H9 (cell line): ENCODE data around the gene TNRC6C. TPM values are rescaled to one million over a fixed set of nuclear protein-coding genes. Genes with fewer than 3 reads are reported as not detected.

Experiments
- DNase-seq: peaks from one replicate; pipeline ENCODE4 v3.0.0-alpha.2; 2017
- H2AFZ ChIP-seq: one replicate; pipeline ENCODE4 v1.6.1; 2013; ENCODE audit warnings: mild to moderate bottlenecking, low read length, control low read depth, moderate library complexity
- H2AK5ac ChIP-seq: 2 replicates; pipeline ENCODE4 v1.6.1; 2013; ENCODE audit warnings: low read length, control low read depth, mixed read lengths; ENCODE audit not compliant: insufficient read length
- H2BK120ac ChIP-seq: one replicate; pipeline ENCODE4 v1.6.1; 2013; ENCODE audit warnings: low read depth, mild to moderate bottlenecking, low read length, control low read depth, inconsistent platforms; ENCODE audit not compliant: poor library complexity, severe bottlenecking
- H2BK12ac ChIP-seq: 2 replicates; pipeline ENCODE4 v1.6.1; 2013; ENCODE audit warnings: low read length, control low read depth, mixed read lengths, low read depth; ENCODE audit not compliant: insufficient read length
- H2BK15ac ChIP-seq: 2 replicates; pipeline ENCODE4 v1.6.1; 2013; ENCODE audit warnings: low read depth, low read length, control low read depth
- H2BK20ac ChIP-seq: one replicate; pipeline ENCODE4 v1.6.1; 2013; ENCODE audit warnings: low read depth, mild to moderate bottlenecking, low read length, control low read depth, inconsistent platforms; ENCODE audit not compliant: poor library complexity, severe bottlenecking
- H2BK5ac ChIP-seq: 2 replicates; pipeline ENCODE4 v1.6.1; 2013; ENCODE audit warnings: low read length, control low read depth, mixed read lengths; ENCODE audit not compliant: insufficient read length
- H3K14ac ChIP-seq: 2 replicates; pipeline ENCODE4 v1.6.1; 2013; ENCODE audit warnings: low read length, control low read depth; ENCODE audit not compliant: insufficient read depth
- H3K18ac ChIP-seq: 2 replicates; pipeline ENCODE4 v1.6.1; 2013; ENCODE audit warnings: low read depth, mild to moderate bottlenecking, mixed read lengths, low read length, control low read depth; ENCODE audit not compliant: insufficient read length
- H3K23ac ChIP-seq: 2 replicates; pipeline ENCODE4 v1.6.1; 2013; ENCODE audit warnings: low read length, control low read depth, mixed read lengths, low read depth; ENCODE audit not compliant: insufficient read length
- H3K23me2 ChIP-seq: 2 replicates; pipeline ENCODE4 v1.6.1; 2013; ENCODE audit warnings: low read depth, mild to moderate bottlenecking, mixed read lengths, low read length, control low read depth; ENCODE audit not compliant: insufficient read length, poor library complexity, severe bottlenecking
- H3K27ac ChIP-seq: 2 replicates; pipeline ENCODE4 v1.5.1; 2013; ENCODE audit warnings: low read length, control low read depth, mixed read lengths, low read depth; ENCODE audit not compliant: insufficient read length
- H3K27me3 ChIP-seq: 2 replicates; pipeline ENCODE4 v1.6.1; 2013; ENCODE audit warnings: low read length, control low read depth, inconsistent platforms; ENCODE audit not compliant: insufficient read depth
- H3K4ac ChIP-seq: 2 replicates; pipeline ENCODE4 v1.6.1; 2013; ENCODE audit warnings: low read depth, mild to moderate bottlenecking, control low read depth, inconsistent platforms, low read length, moderate library complexity
- H3K4me1 ChIP-seq: 2 replicates; pipeline ENCODE4 v1.6.1; 2013; ENCODE audit warnings: low read length, control low read depth, inconsistent platforms; ENCODE audit not compliant: insufficient read depth
- H3K4me2 ChIP-seq: 2 replicates; pipeline ENCODE4 v1.6.1; 2013; ENCODE audit warnings: low read length, control low read depth, mixed read lengths; ENCODE audit not compliant: insufficient read length, insufficient read depth
- H3K56ac ChIP-seq: 2 replicates; pipeline ENCODE4 v1.6.1; 2013; ENCODE audit warnings: low read depth, mild to moderate bottlenecking, mixed read lengths, low read length, control low read depth; ENCODE audit not compliant: insufficient read length
- H3K79me1 ChIP-seq: 2 replicates; pipeline ENCODE4 v1.6.1; 2013; ENCODE audit warnings: low read depth, mild to moderate bottlenecking, moderate library complexity, low read length, control low read depth, inconsistent platforms; ENCODE audit not compliant: insufficient read depth, poor library complexity, severe bottlenecking
- H3K79me2 ChIP-seq: 2 replicates; pipeline ENCODE4 v1.6.1; 2013; ENCODE audit warnings: low read length, control low read depth, inconsistent platforms; ENCODE audit not compliant: insufficient read depth
- H3K9ac ChIP-seq: 2 replicates; pipeline ENCODE4 v1.6.1; 2013; ENCODE audit warnings: low read length, control low read depth, mixed read lengths; ENCODE audit not compliant: insufficient read length; ENCODE audit errors: extremely low read depth
- H3K9me3 ChIP-seq: one replicate; pipeline ENCODE4 v1.6.1; 2013; ENCODE audit warnings: low read depth, low read length, inconsistent platforms; ENCODE audit not compliant: control insufficient read depth
- H3T11ph ChIP-seq: one replicate; pipeline ENCODE4 v1.6.1; 2013; ENCODE audit warnings: mild to moderate bottlenecking, low read length, control low read depth, inconsistent platforms
- H4K20me1 ChIP-seq: one replicate; pipeline ENCODE4 v1.6.1; 2013; ENCODE audit not compliant: control insufficient read depth, insufficient read length, insufficient read depth
- H4K5ac ChIP-seq: 2 replicates; pipeline ENCODE4 v1.6.1; 2013; ENCODE audit warnings: low read depth, mild to moderate bottlenecking, mixed read lengths, low read length, control low read depth; ENCODE audit not compliant: insufficient read length
- H4K8ac ChIP-seq: replicated peaks from 2 replicates; pipeline ENCODE4 v1.6.1; 2013; ENCODE audit warnings: low read length, control low read depth, mixed read lengths, low read depth; ENCODE audit not compliant: insufficient read length
- H4K91ac ChIP-seq: 2 replicates; pipeline ENCODE4 v1.6.1; 2013; ENCODE audit warnings: low read depth, mild to moderate bottlenecking, moderate library complexity, mixed read lengths, low read length, control low read depth; ENCODE audit not compliant: insufficient read length
- H3K27ac Mint-ChIP-seq, 3 experiments: 2 replicates in 2 of 3; 3 replicates in 1 of 3; pipeline ENCODE4 v1.8.0; 2020 to 2021; ENCODE audit warnings: mixed read lengths in 3 of 3, mild to moderate bottlenecking in 1 of 3, moderate library complexity in 1 of 3
- H3K27me3 Mint-ChIP-seq: 2 replicates; pipeline ENCODE4 v1.8.0; 2021; ENCODE audit warnings: low read depth, mild to moderate bottlenecking, moderate library complexity, mixed read lengths
- H3K36me3 Mint-ChIP-seq, 3 experiments: 2 replicates in 2 of 3; 3 replicates in 1 of 3; pipeline ENCODE4 v1.8.0; 2020 to 2021; ENCODE audit warnings: low read depth in 3 of 3, mixed read lengths in 3 of 3; ENCODE audit not compliant: insufficient read depth in 1 of 3
- H3K4me1 Mint-ChIP-seq, 2 experiments: 2 replicates each; pipeline ENCODE4 v1.8.0; 2020; ENCODE audit warnings: mixed read lengths in 2 of 2
- H3K4me3 Mint-ChIP-seq, 2 experiments: 2 replicates in 1 of 2; 3 replicates in 1 of 2; pipeline ENCODE4 v1.8.0; 2020 to 2021; ENCODE audit warnings: mild to moderate bottlenecking in 2 of 2, mixed read lengths in 2 of 2, moderate library complexity in 1 of 2
- H3K9me3 Mint-ChIP-seq, 2 experiments: 2 replicates in 1 of 2; 3 replicates in 1 of 2; pipeline ENCODE4 v1.8.0; 2020; ENCODE audit warnings: mild to moderate bottlenecking in 2 of 2, mixed read lengths in 2 of 2, moderate library complexity in 1 of 2
- CTCF ChIP-seq: fragments of 200-600 bp; sonication (generic); conservative IDR thresholded peaks from 3 replicates; pipeline ENCODE4 v1.8.0; 2021; ENCODE audit warnings: antibody characterized with exemption, mild to moderate bottlenecking
- WGBS: extraction: QIAGEN DNeasy Blood & Tissue Kit; methylation state at CpG from one replicate; pipeline ENCODE4 v1.1.7; 2013; ENCODE audit warnings: missing lambda C conversion rate, low lambda C conversion rate, mixed read lengths; ENCODE audit not compliant: insufficient read length; ENCODE audit errors: extremely low coverage; 5-methylcytosine and 5-hydroxymethylcytosine counted together
- total RNA-seq: library from RNA; stranded (reverse); gene quantifications from 2 replicates; pipeline ENCODE4 v1.2.1, GENCODE V29; 2021

Gene TNRC6C
- total RNA-seq, 1 experiment from 2014 or later, result 24.7 TPM

GRCh38 chr17:78040440-78041385 is 82.2 kb downstream of the TNRC6C start:
- H3K4ac ChIP-seq, result no peak overlapping the region
- H3K27me3 Mint-ChIP-seq, result no peaks in the 10 kb centered on the region
- H3K9me3 Mint-ChIP-seq, result no peaks in the 10 kb centered on the region; a peak in 1 of 5 replicates
- peaks cover 2% of the 10 kb centered on the region for H4K20me1 ChIP-seq
- no peak overlapping the region for H2BK20ac ChIP-seq
- no peak overlapping the region for H3K56ac ChIP-seq
- H3K4me2 ChIP-seq, result no peak overlapping the region
- no peak overlapping the region for H4K8ac ChIP-seq
- H2AK5ac ChIP-seq, result no peak overlapping the region
- H2BK12ac ChIP-seq, result no peak overlapping the region
- no peaks in the 10 kb centered on the region for H3K4me1 ChIP-seq
- H3K79me2 ChIP-seq, result no peaks in the 10 kb centered on the region
- H3K4me1 Mint-ChIP-seq, result peaks cover 0 to 3% of the 10 kb centered on the region in 2 experiments; a peak in 1 of 4 replicates
- H3K4me3 Mint-ChIP-seq, result no peak overlapping the region
- no peak overlapping the region for H4K91ac ChIP-seq
- no peak overlapping the region for H3K9ac ChIP-seq
- H3T11ph ChIP-seq, result no peak overlapping the region
- H3K27ac ChIP-seq, result no peak overlapping the region
- no peak overlapping the region for H2BK15ac ChIP-seq
- no peak overlapping the region; a peak in 1 of 7 replicates for H3K27ac Mint-ChIP-seq
- H4K5ac ChIP-seq, result no peak overlapping the region
- no peaks in the 10 kb centered on the region for H3K27me3 ChIP-seq
- no peak overlapping the region; the same call in 1 of the 2 replicates for H3K14ac ChIP-seq
- TF ChIP-seq CTCF, result no peak
- no peak overlapping the region for H3K23ac ChIP-seq
- H3K9me3 ChIP-seq, result no peaks in the 10 kb centered on the region
- no peaks in the 10 kb centered on the region for H3K79me1 ChIP-seq
- WGBS, result no CpG with 5 or more reads among the region's 44 CpGs
- H2BK5ac ChIP-seq, result no peak overlapping the region
- no peak overlapping the region for H2AFZ ChIP-seq
- DNase-seq, result peak; percentile 58
- no peaks in the 10 kb centered on the region for H3K23me2 ChIP-seq
- no peak overlapping the region for H2BK120ac ChIP-seq
- H3K36me3 Mint-ChIP-seq, result peaks cover 22 to 29% (median 24%) of the 10 kb centered on the region in 3 experiments; a peak in 6 of 7 replicates
- H3K18ac ChIP-seq, result no peak overlapping the region
